ENCODE measurements around the gene SUMO4.

Gene SUMO4

GRCh38 chr6:149445095-149445466 is 45.0 kb downstream of the SUMO4 start:
- POLR2A ChIA-PET (ENCODE audit: low non-redundant PET) = no interaction called here
- 0 out of 2 replicates have a peak overlapping the region, but pooled peaks have one; percentile 21 for H3K27ac ChIP-seq
- CTCF ChIA-PET = interaction anchor here (1.0 kb wide), 1 partner anchor 13 kb away, joined by 4 read pairs; no protein-coding TSS in a partner anchor
- DNase-seq (ENCODE audit: low spot score) = no peak
- no peak for TF ChIP-seq CTCF (conservative IDR thresholded peaks at IDR 0.05; ENCODE audit: low read depth)

GRCh38 chr6:149445573-149445972 is 45.5 kb downstream of the SUMO4 start:
- no peak for DNase-seq (ENCODE audit: low spot score)
- ChIA-PET POLR2A (ENCODE audit: low non-redundant PET) (no interaction called here), CTCF (interaction anchor here (1.0 kb wide), 1 partner anchor 14 kb away, joined by 4 read pairs; no protein-coding TSS in a partner anchor)
- H3K27ac ChIP-seq = no peak overlapping the region
- TF ChIP-seq CTCF (conservative IDR thresholded peaks at IDR 0.05; ENCODE audit: low read depth) = no peak

GRCh38 chr6:149446791-149447376 is 46.8 kb downstream of the SUMO4 start:
- ChIA-PET POLR2A (ENCODE audit: low non-redundant PET) (no interaction called here), CTCF (interaction anchor here (0.7 kb wide), 1 partner anchor 12 kb away, joined by 4 read pairs; no protein-coding TSS in a partner anchor)
- no peak overlapping the region for H3K27ac ChIP-seq
- DNase-seq (ENCODE audit: low spot score) = no peak
- TF ChIP-seq CTCF (conservative IDR thresholded peaks at IDR 0.05; ENCODE audit: low read depth) = no peak

GRCh38 chr6:149448821-149449453 is 48.9 kb downstream of the SUMO4 start:
- DNase-seq (ENCODE audit: low spot score) = no peak
- no peak overlapping the region for H3K27ac ChIP-seq
- TF ChIP-seq CTCF (conservative IDR thresholded peaks at IDR 0.05; ENCODE audit: low read depth) = no peak
- CTCF ChIA-PET = interaction anchor here (0.7 to 1.2 kb wide), 2 partner anchors 17 to 39 kb away, joined by 3 to 9 read pairs; no protein-coding TSS in a partner anchor
- POLR2A ChIA-PET (ENCODE audit: low non-redundant PET) = no interaction called here

- H3K27ac ChIP-seq = no peak overlapping the region
- POLR2A ChIA-PET (ENCODE audit: low non-redundant PET) = no interaction called here
- DNase-seq (ENCODE audit: low spot score) = no peak
- TF ChIP-seq CTCF (conservative IDR thresholded peaks at IDR 0.05; ENCODE audit: low read depth) = no peak
- CTCF ChIA-PET = interaction anchor here (0.7 to 0.8 kb wide), 3 partner anchors 18 to 866 kb away, joined by 3 read pairs; no protein-coding TSS in a partner anchor
These were observed 50.0 kb downstream of the SUMO4 start for GRCh38 chr6:149449831-149450678.

All from RWPE1 (cell line).